ENCODE results near the gene APBA1. TPM values are rescaled to one million over a fixed set of nuclear protein-coding genes. Genes with fewer than 3 reads are reported as not detected.

Gene APBA1
- total RNA-seq, 4 donors from 2014 or later, result 3.9 to 16.0 (median 6.6) TPM

DNA sequence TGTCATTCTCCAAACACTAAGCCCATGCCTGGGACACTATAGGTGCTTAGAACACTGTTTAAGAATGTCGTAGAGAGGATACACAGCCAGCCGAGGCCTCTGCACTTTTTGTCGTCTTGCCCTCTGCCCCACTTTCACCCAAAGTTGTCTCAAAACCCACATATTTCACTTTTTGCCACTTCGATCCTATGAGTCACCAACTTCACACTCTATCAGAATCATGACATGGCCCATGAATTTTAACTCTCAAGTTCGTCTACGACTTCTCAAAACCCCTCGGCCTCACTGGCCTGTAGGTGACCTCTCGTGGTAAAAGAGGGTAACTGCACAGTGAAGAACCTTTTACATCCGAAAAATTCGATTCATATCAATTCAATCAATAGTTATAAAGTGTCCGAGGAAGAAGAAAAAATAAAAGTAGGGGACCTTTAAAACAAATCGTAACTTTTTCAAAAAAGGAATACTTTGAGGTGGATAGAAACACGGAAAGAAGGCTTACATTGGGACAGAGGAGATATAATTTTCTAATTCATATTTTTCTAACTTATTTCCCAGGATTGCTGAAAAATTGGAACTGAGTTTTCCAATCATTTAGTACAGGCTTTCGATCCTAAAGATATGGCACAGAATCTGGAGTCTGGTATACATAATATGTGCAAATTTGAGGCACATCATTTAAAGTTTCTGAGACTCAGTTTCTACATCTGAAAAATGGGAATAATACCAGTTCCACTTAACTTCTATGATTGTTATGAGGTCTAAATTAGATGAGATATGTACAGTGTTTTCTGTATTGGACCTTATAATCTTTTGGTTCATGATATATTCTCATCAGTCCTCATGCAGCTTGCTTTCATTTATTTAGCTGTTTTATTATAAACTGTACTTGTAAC is 122.6 kb downstream of the APBA1 start:
- TF ChIP-seq, protein P1, sequence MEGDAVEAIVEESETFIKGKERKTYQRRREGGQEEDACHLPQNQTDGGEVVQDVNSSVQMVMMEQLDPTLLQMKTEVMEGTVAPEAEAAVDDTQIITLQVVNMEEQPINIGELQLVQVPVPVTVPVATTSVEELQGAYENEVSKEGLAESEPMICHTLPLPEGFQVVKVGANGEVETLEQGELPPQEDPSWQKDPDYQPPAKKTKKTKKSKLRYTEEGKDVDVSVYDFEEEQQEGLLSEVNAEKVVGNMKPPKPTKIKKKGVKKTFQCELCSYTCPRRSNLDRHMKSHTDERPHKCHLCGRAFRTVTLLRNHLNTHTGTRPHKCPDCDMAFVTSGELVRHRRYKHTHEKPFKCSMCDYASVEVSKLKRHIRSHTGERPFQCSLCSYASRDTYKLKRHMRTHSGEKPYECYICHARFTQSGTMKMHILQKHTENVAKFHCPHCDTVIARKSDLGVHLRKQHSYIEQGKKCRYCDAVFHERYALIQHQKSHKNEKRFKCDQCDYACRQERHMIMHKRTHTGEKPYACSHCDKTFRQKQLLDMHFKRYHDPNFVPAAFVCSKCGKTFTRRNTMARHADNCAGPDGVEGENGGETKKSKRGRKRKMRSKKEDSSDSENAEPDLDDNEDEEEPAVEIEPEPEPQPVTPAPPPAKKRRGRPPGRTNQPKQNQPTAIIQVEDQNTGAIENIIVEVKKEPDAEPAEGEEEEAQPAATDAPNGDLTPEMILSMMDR (IDR thresholded peaks at IDR 0.05; ENCODE audit: low read depth), result no peak

DNA sequence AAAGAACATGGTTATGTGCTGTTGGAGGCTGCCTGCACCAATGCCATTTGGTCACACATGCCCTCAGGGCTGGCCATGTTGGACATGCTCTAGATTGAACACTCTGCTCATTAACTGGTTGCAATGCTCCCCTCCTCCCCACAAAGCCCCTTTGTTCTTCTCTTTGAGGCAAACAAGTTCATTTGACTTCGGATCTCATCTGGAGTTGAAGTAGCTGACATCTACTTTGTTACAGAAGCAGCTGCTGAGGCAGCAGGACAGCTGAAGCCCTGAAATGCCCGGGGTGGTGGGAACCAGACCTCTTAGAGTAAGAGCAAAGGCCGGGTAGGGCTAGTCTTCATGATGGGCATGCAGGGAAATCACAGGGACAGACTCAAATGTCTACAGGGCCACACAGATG is 123.5 kb downstream of the APBA1 start:
- TF ChIP-seq, protein P1 (IDR thresholded peaks at IDR 0.05; ENCODE audit: low read depth), result no peak

DNA sequence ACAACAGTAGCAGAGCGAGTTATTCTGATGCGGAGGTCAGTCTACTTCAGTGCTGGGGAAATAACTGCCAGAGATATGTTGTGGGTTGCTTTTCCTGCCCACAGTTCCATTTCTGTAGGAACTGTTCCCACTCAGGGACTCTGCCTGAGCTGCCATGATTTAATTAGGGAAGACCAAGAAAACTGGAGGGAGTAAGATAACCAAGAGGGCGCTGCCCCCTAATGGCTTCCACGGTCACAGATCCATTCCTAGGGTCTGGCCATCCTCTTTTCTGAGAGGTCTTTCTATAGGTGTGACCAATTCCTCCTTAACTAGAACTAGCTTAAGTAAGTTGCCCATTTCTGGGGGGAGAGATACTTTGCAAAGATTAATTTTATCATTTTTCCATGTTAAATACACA is 125.9 kb downstream of the APBA1 start:
- TF ChIP-seq, protein P1 (IDR thresholded peaks at IDR 0.05; ENCODE audit: low read depth), result no peak

DNA sequence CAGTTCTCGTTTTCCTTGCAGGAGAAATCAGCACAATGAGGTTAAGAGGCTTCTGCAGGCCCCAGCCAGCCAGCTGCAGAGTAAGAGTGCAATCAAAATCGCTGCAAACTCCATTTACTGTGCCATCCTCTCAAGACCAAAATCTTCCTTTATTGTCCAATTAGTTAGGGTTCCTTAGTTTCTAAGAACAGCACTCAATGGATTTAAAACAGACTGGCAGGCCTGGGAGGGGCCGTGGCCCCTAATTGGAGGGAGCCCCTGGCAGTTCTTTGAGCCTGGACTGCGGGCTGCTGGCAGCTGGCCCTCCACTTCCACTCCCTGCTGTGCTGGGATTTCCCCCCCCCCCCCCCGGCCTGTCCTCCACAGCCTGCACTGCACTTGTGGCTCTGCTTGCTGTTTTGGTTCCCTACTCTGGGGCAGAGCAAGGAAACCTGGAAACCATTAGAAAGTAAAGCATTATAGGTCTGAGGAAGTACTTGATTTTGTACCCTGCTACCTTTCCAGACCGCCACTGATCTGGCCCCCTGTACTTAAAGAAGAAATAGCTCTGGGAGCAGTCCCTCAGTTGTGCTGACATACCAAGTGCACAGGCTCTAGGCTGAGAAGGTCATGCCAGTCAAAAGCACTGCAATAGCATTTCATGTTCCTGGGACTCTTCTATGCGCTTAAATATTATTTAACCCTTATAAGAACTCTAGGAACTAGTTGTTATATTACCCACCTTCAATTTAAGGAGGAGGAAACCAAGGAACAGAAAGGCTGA is 129.0 kb downstream of the APBA1 start:
- TF ChIP-seq, protein P1 (IDR thresholded peaks at IDR 0.05; ENCODE audit: low read depth), result no peak

DNA sequence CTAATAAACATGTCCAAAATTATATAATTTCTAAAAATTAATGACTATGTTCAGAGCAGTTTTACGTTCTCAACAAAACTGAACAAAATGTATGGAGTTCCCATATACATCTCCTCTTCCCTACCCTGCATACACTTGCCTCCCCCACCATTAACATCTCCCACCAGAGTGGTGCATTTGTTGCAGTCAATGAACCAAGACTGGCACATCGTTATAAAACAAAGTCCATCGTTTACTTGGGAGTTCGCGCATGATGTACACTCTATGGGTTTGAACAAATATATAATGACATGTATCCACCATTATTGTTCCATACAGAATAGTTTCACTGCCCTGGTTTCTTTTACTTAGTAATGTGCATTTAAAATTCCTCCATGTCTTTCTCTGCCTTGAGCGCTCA is 130.1 kb downstream of the APBA1 start:
- TF ChIP-seq, protein P1 (IDR thresholded peaks at IDR 0.05; ENCODE audit: low read depth), result no peak

DNA sequence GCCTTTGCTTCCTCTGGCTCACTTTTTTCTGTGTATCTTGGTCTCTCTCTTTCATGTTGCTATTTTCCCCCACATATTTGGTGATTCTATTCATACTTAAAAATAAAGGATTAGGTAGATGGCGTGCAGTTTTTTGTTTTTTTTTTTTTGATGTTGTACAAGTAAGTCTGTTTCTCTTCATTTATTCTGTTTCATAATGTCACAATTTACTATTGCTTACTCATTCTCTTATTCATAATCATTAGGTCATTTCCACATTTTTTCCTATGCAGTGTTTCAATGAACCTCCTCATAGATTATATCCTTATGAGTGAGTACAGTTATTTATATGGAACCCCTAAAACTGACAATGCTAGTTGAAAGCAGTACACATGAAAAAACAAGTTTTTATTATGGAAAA is 136.3 kb downstream of the APBA1 start:
- TF ChIP-seq, protein P1 (IDR thresholded peaks at IDR 0.05; ENCODE audit: low read depth), result no peak

DNA sequence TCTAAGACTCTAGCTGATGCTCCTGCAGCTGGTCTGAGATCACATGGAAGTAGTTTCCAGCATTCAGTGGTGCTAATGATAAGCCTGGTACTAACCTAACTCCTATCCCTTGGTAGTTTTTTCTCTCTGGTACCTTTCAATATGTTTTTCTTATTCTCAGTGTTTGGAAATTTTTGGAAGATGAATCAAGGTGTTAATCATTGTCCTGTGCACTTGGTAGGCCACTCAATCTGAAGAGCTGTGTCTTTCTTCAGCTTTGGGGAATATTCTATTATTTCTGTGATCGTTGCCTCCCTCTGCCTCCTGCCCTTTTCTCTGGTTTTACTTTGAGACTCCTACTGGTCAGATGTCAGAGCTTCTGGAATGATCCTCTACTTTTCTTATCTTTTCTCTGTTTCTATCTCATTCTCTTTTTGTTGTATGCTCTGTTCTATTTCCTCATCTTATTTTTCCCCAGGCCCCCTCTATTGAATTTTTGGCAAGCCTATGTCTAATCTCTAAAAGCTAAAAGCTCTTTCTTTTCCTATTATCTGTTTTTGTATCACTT is 136.8 kb downstream of the APBA1 start:
- TF ChIP-seq, protein P1 (IDR thresholded peaks at IDR 0.05; ENCODE audit: low read depth), result no peak
